Liver (tissue), 9 donors: ENCODE measurements around the gene NDUFS3. TPM values are rescaled to one million over a fixed set of nuclear protein-coding genes. Genes with fewer than 3 reads are reported as not detected.

ENCODE experiments used
- DNase-seq: peaks from one replicate; pipeline ENCODE4 v3.0.0-alpha.2; 2017; ENCODE audit warnings: low spot score
- H3K27ac ChIP-seq, 2 donors: one replicate each; pipeline ENCODE4 v1.7.0; 2013; ENCODE audit warnings: inconsistent platforms in 2 of 2, low read length in 2 of 2, control low read depth in 1 of 2, low read depth in 1 of 2, mild to moderate bottlenecking in 1 of 2
- H3K27me3 ChIP-seq, 4 donors: one replicate each; pipeline versions ENCODE4 v1.6.1 to v1.7.0; 2013; ENCODE audit warnings: low read length in 3 of 4, inconsistent platforms in 1 of 4, mild to moderate bottlenecking in 1 of 4, moderate library complexity in 1 of 4; ENCODE audit not compliant: control insufficient read depth in 4 of 4, insufficient read depth in 4 of 4
- H3K36me3 ChIP-seq, 4 donors: one replicate each; pipeline versions ENCODE4 v1.6.1 to v1.7.0; 2013; ENCODE audit warnings: low read length in 3 of 4, mild to moderate bottlenecking in 3 of 4, low read depth in 1 of 4, moderate library complexity in 1 of 4; ENCODE audit not compliant: control insufficient read depth in 4 of 4, insufficient read depth in 3 of 4
- H3K4me1 ChIP-seq, 4 donors: one replicate each; pipeline versions ENCODE4 v1.6.1 to v1.7.0; 2013; ENCODE audit warnings: low read length in 3 of 4, mild to moderate bottlenecking in 3 of 4, moderate library complexity in 1 of 4; ENCODE audit not compliant: control insufficient read depth in 4 of 4, insufficient read depth in 4 of 4
- H3K4me3 ChIP-seq, 3 donors: one replicate each; pipeline versions ENCODE4 v1.6.1 to v1.7.0; 2013; ENCODE audit warnings: low read length in 3 of 3, control low read depth in 1 of 3, low read depth in 1 of 3, mild to moderate bottlenecking in 1 of 3
- H3K9ac ChIP-seq, 2 donors: one replicate each; pipeline ENCODE4 v1.7.0; 2013; ENCODE audit warnings: low read length in 2 of 2, mild to moderate bottlenecking in 2 of 2, moderate library complexity in 2 of 2, control low read depth in 1 of 2, low read depth in 1 of 2
- H3K9me3 ChIP-seq, 4 donors: one replicate each; pipeline versions ENCODE4 v1.6.1 to v1.7.0; 2013; ENCODE audit warnings: low read length in 3 of 4; ENCODE audit not compliant: control insufficient read depth in 4 of 4
- ATF3 ChIP-seq: IDR thresholded peaks from 2 replicates; pipeline ENCODE4 v1.6.1; 2016; ENCODE audit warnings: antibody characterized with exemption
- CTCF ChIP-seq: fragments of 150-350 bp; IDR thresholded peaks from 2 replicates; pipeline ENCODE4 v1.5.1; 2017; ENCODE audit warnings: improper control_type of control experiment, low read depth, low read length; ENCODE audit not compliant: missing input control
- EGR1 ChIP-seq, 2 donors: IDR thresholded peaks; 2 replicates each; pipeline ENCODE4 v1.6.1; 2016 to 2018; ENCODE audit warnings: antibody characterized with exemption in 2 of 2, low read depth in 2 of 2
- FOXA1 ChIP-seq: IDR thresholded peaks from 2 replicates; pipeline ENCODE4 v1.6.1; 2016; ENCODE audit warnings: antibody characterized with exemption
- FOXA2 ChIP-seq: IDR thresholded peaks from 2 replicates; pipeline ENCODE4 v1.6.1; 2016; ENCODE audit warnings: antibody characterized with exemption
- GABPA ChIP-seq, 2 donors: IDR thresholded peaks in 1 of 2; conservative IDR thresholded peaks in 1 of 2; 2 replicates each; pipeline ENCODE4 v1.6.1; 2016; ENCODE audit warnings: antibody characterized with exemption in 2 of 2, mild to moderate bottlenecking in 1 of 2, moderate library complexity in 1 of 2
- HNF4A ChIP-seq, 2 donors: conservative IDR thresholded peaks; 2 replicates each; pipeline ENCODE4 v1.6.1; 2016; ENCODE audit warnings: antibody characterized with exemption in 2 of 2, mild to moderate bottlenecking in 2 of 2
- HNF4G ChIP-seq: IDR thresholded peaks from 2 replicates; pipeline ENCODE4 v1.6.1; 2016; ENCODE audit warnings: antibody characterized with exemption
- JUND ChIP-seq, 2 donors: IDR thresholded peaks; 2 replicates each; pipeline ENCODE4 v1.6.1; 2016; ENCODE audit warnings: antibody characterized with exemption in 2 of 2
- MAX ChIP-seq: IDR thresholded peaks from 2 replicates; pipeline ENCODE4 v1.6.1; 2016; ENCODE audit warnings: antibody characterized with exemption
- NR2F2 ChIP-seq: IDR thresholded peaks from 2 replicates; pipeline ENCODE4 v1.6.1; 2016; ENCODE audit warnings: antibody characterized with exemption
- RAD21 ChIP-seq, 2 donors: IDR thresholded peaks; 2 replicates each; pipeline ENCODE4 v1.6.1; 2016; ENCODE audit warnings: antibody characterized with exemption in 2 of 2, mild to moderate bottlenecking in 2 of 2
- REST ChIP-seq: IDR thresholded peaks from 2 replicates; pipeline ENCODE4 v1.6.1; 2016; ENCODE audit warnings: antibody characterized with exemption, mild to moderate bottlenecking
- RXRA ChIP-seq, 2 donors: IDR thresholded peaks; 2 replicates each; pipeline ENCODE4 v1.6.1; 2017 to 2018; ENCODE audit warnings: antibody characterized with exemption in 2 of 2, mild to moderate bottlenecking in 1 of 2
- SP1 ChIP-seq: IDR thresholded peaks from 2 replicates; pipeline ENCODE4 v1.6.1; 2018; ENCODE audit warnings: antibody characterized with exemption, mild to moderate bottlenecking
- TAF1 ChIP-seq: conservative IDR thresholded peaks from 2 replicates; pipeline ENCODE4 v1.6.1; 2016; ENCODE audit warnings: antibody characterized with exemption, mild to moderate bottlenecking
- YY1 ChIP-seq: IDR thresholded peaks from 2 replicates; pipeline ENCODE4 v1.6.1; 2016; ENCODE audit warnings: antibody characterized with exemption, mild to moderate bottlenecking
- ZBTB33 ChIP-seq: IDR thresholded peaks from 2 replicates; pipeline ENCODE4 v1.6.1; 2016; ENCODE audit warnings: antibody characterized with exemption
- WGBS: extraction: QIAGEN DNeasy Blood & Tissue Kit; methylation state at CpG from one replicate; pipeline ENCODE4 v1.1.7; 2013; 5-methylcytosine and 5-hydroxymethylcytosine counted together
- polyA plus RNA-seq, 2 donors: library from polyadenylated mRNA; stranded (reverse) in 1 of 2; unstranded in 1 of 2; fragments of 200-250 nt in 1 of 2; fragments of >200 nt in 1 of 2; fragmentation: Nextera tagmentation in 1 of 2; extraction: Ambion mirVana in 1 of 2; gene quantifications; one replicate each; pipeline versions ENCODE4 v1.2.1 to v1.2.3, GENCODE V29; 2013 to 2015
- total RNA-seq, 2 donors: library from RNA; depleted of rRNA; stranded (reverse); fragments of >200 nt; gene quantifications; one replicate each; pipeline ENCODE4 v1.2.3, GENCODE V29; 2014
- donor health status: healthy.
- donor health status: healthy.
- donor health status: healthy.
- donor health status: healthy.
- donor health status: healthy.

Gene NDUFS3
- total and polyA plus RNA-seq, 4 donors = 43.8 to 101 (median 67.8) TPM

- Histone ChIP-seq H3K4me1 (peaks cover 9 to 28% (median 18%) of the 10 kb centered on the region in 4 donors), H3K9me3 (no peaks in the 10 kb centered on the region), H3K36me3 (no peaks in the 10 kb centered on the region), H3K9ac (no peak overlapping the region), H3K27ac (no peak overlapping the region), H3K27me3 (no peaks in the 10 kb centered on the region), H3K4me3 (no peak overlapping the region)
- TF ChIP-seq RAD21 (IDR thresholded peaks at IDR 0.05) (no peak), FOXA2 (no peak), SP1 (no peak), ATF3 (no peak), TAF1 (no peak), NR2F2 (no peak), HNF4G (no peak), FOXA1 (no peak), JUND (IDR thresholded peaks at IDR 0.05) (no peak), MAX (no peak), CTCF (no peak), HNF4A (conservative IDR thresholded peaks at IDR 0.05) (no peak), RXRA (IDR thresholded peaks at IDR 0.05) (no peak), REST (no peak), EGR1 (IDR thresholded peaks at IDR 0.05; ENCODE audit: low read depth in 2 of 2) (no peak), YY1 (no peak), GABPA (IDR thresholded peaks at IDR 0.05 in 1 of 2, conservative IDR thresholded peaks at IDR 0.05 in 1 of 2) (no peak), ZBTB33 (no peak)
- 95% methylated on average over 2 of the region's 2 CpGs for WGBS
- no peak for DNase-seq
These were observed 37.8 kb upstream of the NDUFS3 start for GRCh38 chr11:47541070-47541469.
